Heart left ventricle (tissue), 16 donors: ENCODE data around the gene SNX20. TPM values are rescaled to one million over a fixed set of nuclear protein-coding genes. Genes with fewer than 3 reads are reported as not detected.

Source experiments
- ATAC-seq, 4 donors: fragments of 200-7000 bp; cut with Tn5 transposase; one replicate each; pipeline ENCODE4 v1.9.1; 2020 to 2022; ENCODE audit warnings: moderate library complexity in 4 of 4, mild to moderate bottlenecking in 3 of 4, moderate number of reproducible peaks in 1 of 4
- DNase-seq, 5 donors: peaks; one replicate each; pipeline ENCODE4 v3.0.0-alpha.2; 2020
- H3K27ac ChIP-seq, 12 donors: fragments of 200-600 bp; sonication (generic) in 4 of 12; one replicate each; pipeline versions ENCODE4 v1.5.0 to v1.8.0; 2016 to 2022; ENCODE audit warnings: mild to moderate bottlenecking in 2 of 12
- H3K27me3 ChIP-seq, 9 donors: fragments of 200-600 bp; sonication (generic) in 2 of 9; one replicate each; pipeline versions ENCODE4 v1.5.1 to v1.8.0; 2016 to 2022; ENCODE audit warnings: mild to moderate bottlenecking in 3 of 9
- H3K36me3 ChIP-seq, 9 donors: fragments of 200-600 bp; sonication (generic) in 2 of 9; one replicate each; pipeline versions ENCODE4 v1.5.0 to v1.8.0; 2018 to 2022; ENCODE audit warnings: mild to moderate bottlenecking in 2 of 9
- H3K4me1 ChIP-seq, 12 donors: fragments of 200-600 bp; sonication (generic) in 4 of 12; one replicate each; pipeline versions ENCODE4 v1.5.0 to v1.8.0; 2016 to 2022; ENCODE audit warnings: mild to moderate bottlenecking in 3 of 12
- H3K4me3 ChIP-seq, 12 donors: fragments of 200-600 bp; sonication (generic) in 4 of 12; one replicate each; pipeline versions ENCODE4 v1.5.0 to v1.8.0; 2017 to 2022; ENCODE audit warnings: mild to moderate bottlenecking in 9 of 12, moderate library complexity in 4 of 12
- H3K9me3 ChIP-seq, 12 donors: fragments of 200-600 bp; sonication (generic) in 4 of 12; one replicate each; pipeline versions ENCODE4 v1.5.0 to v1.8.0; 2016 to 2022; ENCODE audit warnings: mild to moderate bottlenecking in 1 of 12
- POLR2A ChIP-seq, 2 donors: fragments of 450-650 bp; IDR thresholded peaks; one replicate each; pipeline ENCODE4 v1.6.1; 2017; ENCODE audit warnings: antibody characterized with exemption in 2 of 2, mild to moderate bottlenecking in 2 of 2, moderate library complexity in 2 of 2
- WGBS, 4 donors: extraction: QIAGEN DNeasy Blood & Tissue Kit in 2 of 4; methylation state at CpG; one replicate each; pipeline versions ENCODE4 v1.1.5 to v1.1.7; 2013 to 2018; 5-methylcytosine and 5-hydroxymethylcytosine counted together
- intact Hi-C, 10 donors: fragments of 100-400 bp; cut with DNase I; formaldehyde crosslinking; loops; one replicate each; pipeline versions ENCODE4 v1.11.1 to v1.14.2; 2022
- polyA plus RNA-seq, 2 donors: library from polyadenylated mRNA; stranded (reverse); fragments of 200-250 nt; gene quantifications; one replicate each; pipeline ENCODE4 v1.2.3, GENCODE V29; 2013
- total RNA-seq, 9 donors: library from RNA; depleted of rRNA in 2 of 9; stranded (reverse); fragments of >200 nt in 2 of 9; fragmentation: NEBNext Ultra II Directional in 3 of 9; extraction: Animal tissue kit (Norgen Biotek cat#: 25700) in 3 of 9; gene quantifications; one replicate each; pipeline versions ENCODE4 v1.1.0 to v1.2.4, GENCODE V29; 2016 to 2023
- TF ChIP-seq, protein P1 (sequence below), 12 donors: fragments of 200-600 bp; sonication (generic) in 4 of 12; IDR thresholded peaks; one replicate each; pipeline versions ENCODE4 v1.5.0 to v1.8.0; 2018 to 2022; ENCODE audit warnings: antibody characterized with exemption in 12 of 12, mild to moderate bottlenecking in 5 of 12
- donor health status: ischemic (EF 13 %, LVEDD 7.1; RV severe dilation, severe dysfunction).
- donor health status: healthy with polysubstance abuse.
- donor health status: DM: no; HTN: yes; CAD: no.
- donor health status: DM: no; HTN: no; CAD: no.
- donor health status: ischemic (EF 25% LVEDD 6.9; RV normal size, moderate dysfunction).
- donor health status: ischemic (EF 25% LVEDD 5.7; RV mildly dilated, moderate dysfunction).
- donor health status: healthy.
- donor health status: DM: yes; HTN: yes; CAD: no.
- donor health status: ischemic (EF 35%, LVEDD 5.7; RV mildly dilated, moderate dysfunction).
- donor health status: nonischemic (EF 11% LVEDD 7.7; RV severe dilation, severe dysfunction).
- donor health status: DM: yes; HTN: yes; CAD: no.
- donor health status: PGD.
- donor health status: ischemic (EF 29% LVEDD 5.4; RV normal size, mild dysfunction).
- donor health status: nonischemic (EF 23%, LVEDD 6.1; RV moderate dilation, normal function).

SNX20 gene
- total and polyA plus RNA-seq, 11 donors = 0.27 to 11.9 (median 0.64) TPM

DNA sequence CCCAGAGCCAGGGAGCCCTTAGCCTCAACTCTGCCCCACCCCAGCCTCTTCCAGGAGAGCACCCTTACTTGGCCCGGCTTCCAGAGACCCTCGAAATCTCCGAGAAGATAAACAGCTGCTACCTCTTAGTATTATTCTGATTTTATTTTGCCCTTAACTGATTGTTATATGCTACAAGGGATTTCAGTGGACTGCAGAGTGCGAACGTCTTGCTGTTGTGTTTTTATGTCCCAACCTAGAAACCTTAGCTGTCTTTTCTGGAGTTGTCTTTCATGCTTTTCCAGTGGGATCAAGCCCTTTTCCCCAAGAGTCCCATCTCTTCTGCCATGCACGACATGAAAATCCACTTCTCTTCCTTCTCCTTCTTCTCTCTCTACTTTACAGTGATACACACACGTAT is 47.0 kb downstream of the SNX20 start:
- no peaks in the 10 kb centered on the region for H3K36me3 ChIP-seq
- ATAC-seq = no peak
- H3K27me3 ChIP-seq = no peaks in the 10 kb centered on the region
- no peaks in the 10 kb centered on the region for H3K4me1 ChIP-seq
- no peak for TF ChIP-seq POLR2A (IDR thresholded peaks at IDR 0.05)
- TF ChIP-seq, protein P1, sequence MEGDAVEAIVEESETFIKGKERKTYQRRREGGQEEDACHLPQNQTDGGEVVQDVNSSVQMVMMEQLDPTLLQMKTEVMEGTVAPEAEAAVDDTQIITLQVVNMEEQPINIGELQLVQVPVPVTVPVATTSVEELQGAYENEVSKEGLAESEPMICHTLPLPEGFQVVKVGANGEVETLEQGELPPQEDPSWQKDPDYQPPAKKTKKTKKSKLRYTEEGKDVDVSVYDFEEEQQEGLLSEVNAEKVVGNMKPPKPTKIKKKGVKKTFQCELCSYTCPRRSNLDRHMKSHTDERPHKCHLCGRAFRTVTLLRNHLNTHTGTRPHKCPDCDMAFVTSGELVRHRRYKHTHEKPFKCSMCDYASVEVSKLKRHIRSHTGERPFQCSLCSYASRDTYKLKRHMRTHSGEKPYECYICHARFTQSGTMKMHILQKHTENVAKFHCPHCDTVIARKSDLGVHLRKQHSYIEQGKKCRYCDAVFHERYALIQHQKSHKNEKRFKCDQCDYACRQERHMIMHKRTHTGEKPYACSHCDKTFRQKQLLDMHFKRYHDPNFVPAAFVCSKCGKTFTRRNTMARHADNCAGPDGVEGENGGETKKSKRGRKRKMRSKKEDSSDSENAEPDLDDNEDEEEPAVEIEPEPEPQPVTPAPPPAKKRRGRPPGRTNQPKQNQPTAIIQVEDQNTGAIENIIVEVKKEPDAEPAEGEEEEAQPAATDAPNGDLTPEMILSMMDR (IDR thresholded peaks at IDR 0.05) = no peak
- no peak overlapping the region for H3K4me3 ChIP-seq
- no peak for DNase-seq
- 90 to 96% (median 93%) methylated on average over 7 of the region's 7 CpGs for WGBS, 4 donors
- no peaks in the 10 kb centered on the region for H3K9me3 ChIP-seq
- intact Hi-C loops = no loop called here
- no peak overlapping the region for H3K27ac ChIP-seq

DNA sequence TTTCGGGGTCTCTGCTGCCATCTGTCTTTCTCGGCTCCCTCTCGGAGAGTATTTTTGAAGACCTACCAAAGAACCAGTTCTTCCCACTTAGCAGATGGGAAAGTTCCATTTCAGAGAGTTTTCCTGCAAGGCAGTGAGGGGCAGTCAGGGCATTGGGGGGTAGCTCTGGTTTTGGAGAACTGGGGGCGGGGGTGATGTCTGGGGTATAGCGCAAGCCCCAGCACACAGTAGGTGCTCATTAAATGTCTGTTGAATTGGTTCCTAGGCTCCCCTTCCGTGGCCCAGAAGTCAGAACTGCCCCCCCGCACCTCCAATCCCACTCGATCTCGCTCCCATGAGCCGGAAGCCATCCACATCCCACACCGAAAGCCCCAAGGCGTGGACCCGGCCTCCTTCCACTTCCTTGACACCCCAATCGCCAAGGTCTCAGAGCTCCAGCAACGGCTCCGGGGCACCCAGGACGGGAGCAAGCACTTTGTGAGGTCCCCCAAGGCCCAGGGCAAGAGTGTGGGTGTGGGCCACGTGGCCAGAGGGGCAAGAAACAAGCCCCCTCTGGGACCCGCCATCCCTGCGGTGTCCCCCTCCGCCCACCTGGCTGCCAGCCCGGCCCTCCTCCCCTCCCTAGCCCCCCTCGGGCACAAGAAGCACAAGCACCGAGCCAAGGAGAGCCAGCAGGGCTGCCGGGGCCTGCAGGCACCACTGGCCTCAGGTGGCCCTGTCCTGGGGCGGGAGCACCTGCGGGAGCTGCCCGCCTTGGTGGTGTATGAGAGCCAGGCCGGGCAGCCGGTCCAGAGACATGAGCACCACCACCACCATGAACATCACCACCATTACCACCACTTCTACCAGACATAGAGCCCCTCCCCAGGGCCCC is 47.9 kb downstream of the SNX20 start:
- Histone ChIP-seq H3K36me3 (no peaks in the 10 kb centered on the region), H3K4me3 (no peak overlapping the region), H3K9me3 (no peaks in the 10 kb centered on the region), H3K27me3 (no peaks in the 10 kb centered on the region), H3K4me1 (no peaks in the 10 kb centered on the region), H3K27ac (no peak overlapping the region)
- 92 to 96% (median 93%) methylated on average over 22 to 30 of the region's 30 CpGs for WGBS, 4 donors
- intact Hi-C loops = no loop called here
- TF ChIP-seq POLR2A (IDR thresholded peaks at IDR 0.05) = no peak
- TF ChIP-seq, protein P1 (IDR thresholded peaks at IDR 0.05) = no peak
- no peak for DNase-seq
- ATAC-seq = peak in 1 of 4 donors; percentile 17

DNA sequence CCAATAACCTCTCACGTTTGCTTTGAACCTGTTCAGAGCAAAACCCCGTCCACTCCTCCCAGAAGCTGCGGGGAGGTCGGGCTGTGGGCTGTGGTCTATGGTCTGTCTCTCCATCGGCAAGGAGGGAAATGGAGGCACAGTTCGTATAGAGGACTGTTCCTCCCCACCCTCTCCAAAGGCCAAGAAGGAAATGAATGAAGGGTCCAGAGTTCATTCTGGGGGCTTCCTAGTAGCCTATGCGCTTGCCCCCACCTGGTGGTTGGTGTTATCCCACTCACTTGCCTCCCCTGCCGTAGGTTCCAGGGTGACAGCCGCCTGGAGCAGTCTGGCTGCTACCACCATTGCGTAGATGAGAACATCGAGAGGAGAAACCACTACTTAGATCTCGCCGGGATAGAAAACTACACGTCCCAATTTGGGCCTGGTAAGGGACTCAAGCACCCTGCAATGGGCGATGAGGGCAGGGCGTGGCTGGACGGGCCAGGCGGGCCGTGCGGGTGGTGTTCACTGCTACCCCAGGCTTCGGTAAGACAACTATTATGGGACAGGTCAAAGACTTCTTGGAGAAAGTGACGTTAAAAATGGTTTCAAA is 49.0 kb downstream of the SNX20 start:
- Histone ChIP-seq H3K36me3 (no peaks in the 10 kb centered on the region), H3K9me3 (no peaks in the 10 kb centered on the region), H3K27me3 (no peaks in the 10 kb centered on the region), H3K27ac (no peak overlapping the region), H3K4me1 (peaks cover 0 to 8% (median 5%) of the 10 kb centered on the region in 12 donors), H3K4me3 (no peak overlapping the region)
- DNase-seq (no peak), ATAC-seq (no peak)
- 91 to 95% (median 93%) methylated on average over 22 of the region's 22 CpGs for WGBS, 4 donors
- intact Hi-C loops = no loop called here
- TF ChIP-seq, protein P1 (IDR thresholded peaks at IDR 0.05) = no peak
- TF ChIP-seq POLR2A (IDR thresholded peaks at IDR 0.05) = no peak

- Histone ChIP-seq H3K36me3 (no peaks in the 10 kb centered on the region), H3K4me3 (no peak overlapping the region), H3K27me3 (no peaks in the 10 kb centered on the region), H3K4me1 (peaks cover 0 to 12% (median 8%) of the 10 kb centered on the region in 12 donors), H3K27ac (no peak overlapping the region), H3K9me3 (no peaks in the 10 kb centered on the region)
- DNase-seq = no peak
- intact Hi-C loops = no loop called here
- 73 to 85% (median 78%) methylated on average over 8 of the region's 8 CpGs for WGBS, 4 donors
- no peak for ATAC-seq
- TF ChIP-seq, protein P1 (IDR thresholded peaks at IDR 0.05) = no peak
- TF ChIP-seq POLR2A (IDR thresholded peaks at IDR 0.05) = no peak
These were observed 49.7 kb downstream of the SNX20 start for GRCh38 chr16:50631249-50631984.
